Colonic mucosa (tissue), 4 donors: ENCODE data around the gene GABARAPL1. TPM values are rescaled to one million over a fixed set of nuclear protein-coding genes. Genes with fewer than 3 reads are reported as not detected.

ENCODE experiments used
- DNase-seq: peaks from one replicate; pipeline ENCODE4 v3.0.0-alpha.2; 2020
- H3K27ac ChIP-seq: fragments of 200-600 bp; one replicate; pipeline ENCODE4 v1.8.0; 2021
- H3K27me3 ChIP-seq: fragments of 200-600 bp; one replicate; pipeline ENCODE4 v1.8.0; 2021
- H3K36me3 ChIP-seq: fragments of 200-600 bp; one replicate; pipeline ENCODE4 v1.8.0; 2021
- H3K4me1 ChIP-seq: fragments of 200-600 bp; one replicate; pipeline ENCODE4 v1.8.0; 2021; ENCODE audit warnings: mild to moderate bottlenecking
- H3K4me3 ChIP-seq: fragments of 200-600 bp; one replicate; pipeline ENCODE4 v1.8.0; 2021
- H3K9ac ChIP-seq, 2 donors: one replicate each; pipeline ENCODE4 v1.7.0; 2013; ENCODE audit warnings: control low read depth in 2 of 2, low read depth in 2 of 2, low read length in 2 of 2
- H3K9me3 ChIP-seq: fragments of 200-600 bp; one replicate; pipeline ENCODE4 v1.8.0; 2021
- intact Hi-C: fragments of 100-400 bp; cut with DNase I; formaldehyde crosslinking; loops from one replicate; pipeline ENCODE4 v1.14.1; 2022
- total RNA-seq, 2 donors: library from RNA; stranded (reverse); fragmentation: NEBNext Ultra II Directional in 1 of 2; extraction: Animal tissue kit (Norgen Biotek cat#: 25700) in 1 of 2; gene quantifications; one replicate each; pipeline ENCODE4 v1.2.1, GENCODE V29; 2021
- TF ChIP-seq, protein P1 (sequence below): fragments of 200-600 bp; IDR thresholded peaks from one replicate; pipeline ENCODE4 v1.8.0; 2022; ENCODE audit warnings: antibody characterized with exemption, mild to moderate bottlenecking
- donor health status: healthy.
- donor health status: DM: no; HTN: no; CAD: no.
- donor health status: DM: no; HTN: no; CAD: no.

Gene GABARAPL1
- total RNA-seq, 2 donors from 2014 or later = 12.8 to 42.8 TPM

DNA sequence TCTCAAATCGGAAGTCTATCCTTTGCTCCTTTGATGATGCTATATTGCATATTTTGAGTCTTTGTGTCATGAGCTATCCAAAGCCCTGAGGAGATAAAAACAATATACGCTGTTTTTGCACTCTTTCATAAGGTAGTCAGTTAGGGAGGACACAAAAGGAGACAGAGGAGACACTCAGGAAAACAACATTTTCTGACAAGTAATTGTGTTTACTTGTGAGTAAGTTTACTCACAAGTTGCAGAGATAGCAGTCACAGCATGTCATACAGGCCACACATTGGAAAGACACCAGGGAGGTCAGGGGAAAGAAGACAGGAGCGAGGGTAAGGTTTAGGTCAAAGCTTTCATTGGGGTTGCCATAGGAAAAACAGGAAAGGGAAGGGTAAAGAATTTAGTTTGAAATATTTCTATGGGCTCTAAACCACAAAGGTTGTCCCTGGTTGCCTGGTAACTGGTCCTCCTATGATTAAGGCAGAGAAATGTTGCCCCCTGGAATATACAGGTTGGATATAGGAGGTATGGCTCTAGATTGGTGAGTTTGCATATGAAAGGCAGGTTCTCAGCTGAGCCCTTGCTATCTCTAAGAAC is 7.4 kb upstream of the GABARAPL1 start:
- Histone ChIP-seq H3K9ac (no peak overlapping the region), H3K4me3 (no peak overlapping the region), H3K36me3 (no peaks in the 10 kb centered on the region), H3K9me3 (no peaks in the 10 kb centered on the region), H3K27ac (no peak overlapping the region), H3K27me3 (no peaks in the 10 kb centered on the region), H3K4me1 (no peaks in the 10 kb centered on the region)
- DNase-seq = no peak
- intact Hi-C loops = no loop called here
- TF ChIP-seq, protein P1, sequence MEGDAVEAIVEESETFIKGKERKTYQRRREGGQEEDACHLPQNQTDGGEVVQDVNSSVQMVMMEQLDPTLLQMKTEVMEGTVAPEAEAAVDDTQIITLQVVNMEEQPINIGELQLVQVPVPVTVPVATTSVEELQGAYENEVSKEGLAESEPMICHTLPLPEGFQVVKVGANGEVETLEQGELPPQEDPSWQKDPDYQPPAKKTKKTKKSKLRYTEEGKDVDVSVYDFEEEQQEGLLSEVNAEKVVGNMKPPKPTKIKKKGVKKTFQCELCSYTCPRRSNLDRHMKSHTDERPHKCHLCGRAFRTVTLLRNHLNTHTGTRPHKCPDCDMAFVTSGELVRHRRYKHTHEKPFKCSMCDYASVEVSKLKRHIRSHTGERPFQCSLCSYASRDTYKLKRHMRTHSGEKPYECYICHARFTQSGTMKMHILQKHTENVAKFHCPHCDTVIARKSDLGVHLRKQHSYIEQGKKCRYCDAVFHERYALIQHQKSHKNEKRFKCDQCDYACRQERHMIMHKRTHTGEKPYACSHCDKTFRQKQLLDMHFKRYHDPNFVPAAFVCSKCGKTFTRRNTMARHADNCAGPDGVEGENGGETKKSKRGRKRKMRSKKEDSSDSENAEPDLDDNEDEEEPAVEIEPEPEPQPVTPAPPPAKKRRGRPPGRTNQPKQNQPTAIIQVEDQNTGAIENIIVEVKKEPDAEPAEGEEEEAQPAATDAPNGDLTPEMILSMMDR = no peak

DNA sequence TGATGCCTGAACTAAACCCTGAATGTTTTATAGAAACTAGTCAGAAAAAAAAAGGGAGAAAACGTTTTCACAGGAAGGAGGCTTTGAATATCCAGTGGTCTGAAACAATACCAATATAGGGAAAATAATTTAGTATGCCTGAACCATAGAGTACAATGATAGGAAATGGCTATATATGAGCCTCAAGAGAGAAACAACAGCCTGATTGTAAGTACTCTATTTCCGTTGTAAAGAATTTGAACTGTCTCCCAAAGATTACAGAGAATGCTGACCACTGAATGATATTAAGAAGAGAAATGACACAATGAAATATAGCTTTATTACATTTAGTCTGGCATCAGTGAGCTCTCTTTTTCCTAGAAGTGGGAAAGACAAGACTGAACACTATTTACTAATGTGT is 5.5 kb upstream of the GABARAPL1 start:
- no peak overlapping the region for H3K27ac ChIP-seq
- no peaks in the 10 kb centered on the region for H3K36me3 ChIP-seq
- intact Hi-C loops = no loop called here
- DNase-seq = no peak
- no peaks in the 10 kb centered on the region for H3K27me3 ChIP-seq
- H3K9me3 ChIP-seq = no peaks in the 10 kb centered on the region
- TF ChIP-seq, protein P1 = no peak
- H3K4me3 ChIP-seq = no peak overlapping the region
- no peaks in the 10 kb centered on the region for H3K4me1 ChIP-seq
- H3K9ac ChIP-seq = no peak overlapping the region

DNA sequence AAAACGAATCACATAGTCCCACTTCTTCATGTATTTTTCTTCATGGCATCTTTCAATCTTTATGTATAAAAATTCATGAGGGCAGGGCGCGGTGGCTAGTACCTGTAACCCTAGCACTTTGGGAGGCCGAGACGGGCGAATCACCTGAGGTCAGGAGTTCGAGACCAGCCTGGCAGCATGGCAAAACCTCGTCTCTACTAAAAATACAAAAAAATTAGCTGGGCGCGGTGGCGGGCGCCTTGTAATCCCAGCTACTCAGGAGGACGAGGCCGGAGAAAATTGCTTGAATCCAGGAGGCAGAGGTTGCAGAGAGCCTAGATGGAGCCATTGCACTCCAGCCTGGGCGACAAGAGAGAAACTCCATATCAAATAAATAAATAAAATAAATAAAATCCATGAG is 2.5 kb upstream of the GABARAPL1 start:
- TF ChIP-seq, protein P1 = no peak
- H3K27me3 ChIP-seq = no peaks in the 10 kb centered on the region
- no peaks in the 10 kb centered on the region for H3K9me3 ChIP-seq
- intact Hi-C loops = no loop called here
- H3K27ac ChIP-seq = no peak overlapping the region
- no peak overlapping the region for H3K9ac ChIP-seq
- no peaks in the 10 kb centered on the region for H3K36me3 ChIP-seq
- no peak overlapping the region for H3K4me3 ChIP-seq
- peaks cover 8% of the 10 kb centered on the region for H3K4me1 ChIP-seq
- no peak for DNase-seq

DNA sequence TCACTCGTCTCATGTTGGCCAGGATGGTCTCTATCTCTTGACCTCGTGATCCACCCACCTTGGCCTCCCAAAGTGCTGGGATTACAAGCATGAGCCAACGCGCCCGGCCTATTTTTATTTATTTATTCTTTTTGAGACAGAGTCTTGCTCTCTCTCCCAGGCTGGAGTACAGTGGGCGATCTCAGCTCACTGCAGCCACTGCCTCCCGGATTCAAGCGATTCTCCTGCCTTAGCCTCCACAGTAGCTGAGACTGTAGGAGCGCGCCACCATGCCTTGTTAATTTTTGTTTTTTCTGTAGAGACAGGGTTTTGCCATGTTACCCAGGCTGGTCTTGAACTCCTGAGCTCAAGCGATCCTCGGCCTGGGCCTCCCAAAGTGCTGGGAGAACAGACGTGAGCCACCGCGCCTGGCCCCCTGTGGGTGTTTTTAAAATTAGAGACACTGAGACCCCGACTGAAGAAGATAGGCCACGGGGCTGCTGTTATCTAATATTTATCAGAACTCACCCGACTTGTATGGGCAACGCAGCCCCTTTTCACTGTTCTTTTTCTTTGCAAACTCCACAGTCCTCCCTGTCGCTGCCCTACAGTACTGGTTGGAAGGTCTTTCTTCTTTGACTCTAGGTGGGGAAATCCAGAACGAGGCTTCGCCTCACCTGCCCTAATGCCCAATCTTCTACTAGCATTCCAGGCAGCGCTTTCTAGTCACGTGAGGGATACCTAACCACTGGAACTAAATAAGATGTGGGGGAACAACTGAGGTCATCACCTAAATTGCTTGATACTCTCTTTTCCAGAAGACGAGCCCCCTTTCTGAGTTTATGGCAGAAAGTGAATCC is 1.4 kb upstream of the GABARAPL1 start:
- Histone ChIP-seq H3K27me3 (no peaks in the 10 kb centered on the region), H3K4me1 (peaks cover 8% of the 10 kb centered on the region), H3K36me3 (no peaks in the 10 kb centered on the region), H3K27ac (no peak overlapping the region), H3K9ac (no peak overlapping the region), H3K4me3 (peak overlapping the region; percentile 64), H3K9me3 (no peaks in the 10 kb centered on the region)
- DNase-seq = no peak
- TF ChIP-seq, protein P1 = no peak
- intact Hi-C loops = no loop called here

DNA sequence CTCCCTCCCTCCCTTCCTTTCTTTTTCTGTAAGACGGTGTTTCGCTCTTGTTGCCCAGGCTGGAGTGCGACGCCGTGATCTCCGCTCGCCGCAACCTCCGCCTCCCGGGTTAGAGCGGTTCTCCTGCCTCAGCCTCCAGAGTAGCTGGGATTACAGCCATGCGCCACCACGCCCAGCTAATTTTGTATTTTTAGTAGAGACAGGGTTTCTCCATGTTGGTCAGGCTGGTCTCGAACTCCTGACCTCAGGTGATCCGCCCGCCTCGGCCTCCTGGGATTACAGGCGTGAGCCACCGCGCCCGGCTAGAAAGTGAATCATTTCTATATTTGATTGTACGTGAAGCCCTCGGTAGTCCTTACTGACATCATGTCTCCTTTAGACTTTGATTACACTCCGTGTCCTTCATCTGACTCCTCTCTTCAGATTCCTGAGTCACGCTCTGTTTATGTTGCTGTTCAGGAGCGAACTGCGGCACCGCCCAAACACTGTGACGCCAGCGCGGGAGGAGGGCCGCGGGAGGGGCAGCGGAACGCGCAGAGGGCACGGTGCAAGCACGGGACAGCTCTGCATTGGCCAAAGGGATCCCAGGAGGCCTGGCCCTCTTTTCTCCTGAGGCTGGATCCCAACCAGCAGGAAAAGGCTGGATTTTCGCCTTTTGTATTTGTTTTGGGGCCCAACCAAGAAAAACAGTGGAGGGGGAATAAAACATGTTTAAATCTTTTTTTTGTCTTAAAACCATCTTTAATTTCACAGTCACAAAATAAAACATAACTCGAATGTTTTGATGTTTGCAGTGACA is 538 bp upstream of the GABARAPL1 start:
- Histone ChIP-seq H3K36me3 (no peaks in the 10 kb centered on the region), H3K9ac (peak overlapping the region in 1 of 2 donors; percentile 94), H3K9me3 (no peaks in the 10 kb centered on the region), H3K4me3 (peak overlapping the region; percentile 64), H3K4me1 (peaks cover 8% of the 10 kb centered on the region), H3K27me3 (no peaks in the 10 kb centered on the region), H3K27ac (peak overlapping the region; percentile 93)
- intact Hi-C loops = no loop called here
- TF ChIP-seq, protein P1 = no peak
- peak; percentile 97 for DNase-seq
